T-helper 1 cell (primary cell): ENCODE measurements around the gene AP1M1.
"Not testable (repeated sequence)": the region's sequence is repeated elsewhere in the genome, so short reads cannot be mapped to it uniquely, and the experiment has no call there.

Source experiments
- DNase-seq, 5 donors: peaks; one replicate each; pipeline ENCODE4 v3.0.0-alpha.2; 2012 to 2020
- total RNA-seq, 4 donors: gene quantifications; one replicate each; lab custom pipeline; 2026; lab: John Stamatoyannopoulos, UW

Gene AP1M1
- total RNA-seq = 40.8 to 66.6 (median 48.5) reads per million in 4 donors

DNA sequence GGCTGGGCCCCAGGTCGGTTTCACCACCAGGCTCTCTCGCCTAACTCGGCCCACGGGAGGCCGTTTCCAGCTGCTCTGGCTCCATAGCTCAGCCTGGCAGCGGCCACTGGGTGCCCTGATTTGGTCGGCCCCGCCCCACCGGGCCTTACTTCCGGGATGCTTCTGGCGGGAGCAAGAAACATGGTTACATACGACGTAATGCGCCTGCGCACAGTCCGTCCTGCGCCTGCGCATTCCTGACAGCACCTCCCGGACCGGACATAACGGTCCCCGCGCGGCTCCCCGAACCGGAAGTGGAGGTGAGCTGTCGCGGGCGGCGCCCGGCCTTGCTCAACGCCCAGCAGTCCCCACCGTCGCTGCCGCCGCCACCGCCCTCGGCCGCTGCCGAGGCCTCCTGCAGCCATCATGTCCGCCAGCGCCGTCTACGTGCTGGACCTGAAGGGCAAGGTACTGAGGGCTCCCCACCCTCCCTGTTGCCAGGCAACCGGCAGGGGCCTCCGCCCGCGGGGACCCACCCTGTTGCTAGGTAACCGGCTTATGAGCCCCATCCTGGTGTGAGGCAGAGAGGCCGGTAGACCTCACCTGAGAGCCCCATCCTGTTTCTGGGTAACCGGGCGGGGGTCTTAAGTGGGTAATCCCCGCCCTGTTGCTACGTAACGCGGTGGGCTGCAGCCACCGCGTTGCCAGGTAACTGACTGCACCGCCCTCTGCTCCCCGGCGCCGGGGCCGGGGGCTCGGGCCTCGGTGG, at the start of gene AP1M1:
TSS of gene AP1M1 (plus strand) at position 290 of the 748 bp plus-strand sequence. CDS start at position 406, 116 bp downstream.
- peak; percentile 97 to 99 (median 98) for DNase-seq

DNA sequence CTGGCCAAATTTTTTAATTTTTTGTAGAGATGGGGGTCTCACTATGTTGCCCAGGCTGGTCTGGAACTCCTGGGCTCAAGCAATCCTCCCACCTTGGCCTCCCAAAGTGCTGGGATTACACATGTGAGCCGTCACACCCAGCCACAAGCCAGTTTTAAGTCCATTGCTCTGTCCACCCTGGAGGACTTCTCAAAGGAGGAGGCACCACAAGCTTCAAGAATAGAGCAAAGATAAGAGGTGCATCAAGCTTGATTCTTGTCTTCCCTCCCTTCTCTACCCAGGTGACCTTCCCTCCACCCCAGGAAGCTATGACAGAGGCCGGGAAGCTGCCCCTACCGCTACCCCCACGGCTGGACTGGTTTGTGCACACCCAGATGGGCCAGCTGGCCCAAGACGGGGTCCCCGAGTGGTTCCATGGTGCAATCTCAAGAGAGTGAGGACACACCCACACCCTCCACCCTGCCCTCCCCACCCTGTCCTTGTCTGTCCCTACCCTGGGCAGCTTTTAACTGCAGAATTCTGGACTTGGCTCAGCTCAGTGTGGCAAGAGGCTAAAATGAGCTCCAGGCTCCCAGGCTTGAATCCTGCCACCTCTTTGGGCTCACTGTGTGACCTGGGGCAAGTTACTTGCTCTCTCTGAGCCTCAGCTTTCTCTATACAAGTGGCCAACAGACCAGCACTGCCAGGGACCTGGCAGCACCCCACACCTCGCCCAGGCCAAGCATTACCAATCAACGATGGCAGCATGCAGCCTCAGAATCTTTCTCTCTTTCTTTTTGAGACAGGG, 49.1 kb upstream of the AP1M1 start:
- DNase-seq = no peak

DNA sequence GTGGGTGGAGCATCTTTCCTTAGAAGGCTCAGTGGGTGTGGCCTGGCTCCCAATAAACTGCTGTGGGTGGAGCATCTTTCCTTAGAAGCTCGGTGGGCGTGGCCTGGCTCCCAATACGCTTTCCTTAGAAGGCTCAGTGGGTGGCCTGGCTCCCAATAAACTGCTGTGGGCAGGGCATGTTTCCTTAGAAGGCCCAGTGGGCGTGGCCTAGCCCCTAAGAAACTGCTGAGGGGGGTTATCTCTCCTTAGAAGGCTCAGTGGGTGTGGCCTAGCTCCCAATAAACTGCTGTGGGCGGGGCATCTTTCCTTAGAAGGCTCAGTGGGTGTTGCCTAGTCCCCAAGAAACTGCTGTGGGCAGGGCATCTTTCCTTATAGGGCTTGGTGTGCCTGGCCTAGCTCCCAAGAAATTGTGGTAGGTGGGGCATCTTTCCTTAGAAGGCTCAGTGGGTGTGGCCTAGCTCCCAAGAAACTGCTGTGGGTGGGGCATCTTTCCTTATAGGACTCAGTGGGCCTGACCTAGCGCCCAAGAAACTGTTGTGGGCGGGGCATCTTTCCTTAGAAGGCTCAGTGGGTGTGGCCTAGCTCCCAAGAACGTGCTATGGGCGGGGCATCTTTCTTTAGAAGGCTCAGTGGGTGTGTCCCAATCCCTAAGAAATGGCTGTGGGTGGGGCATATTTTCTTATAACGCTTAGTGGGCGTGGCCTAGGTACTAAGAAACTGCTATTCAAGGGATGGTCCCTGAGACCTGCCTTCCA, 44.0 kb upstream of the AP1M1 start:
- DNase-seq = no peak

DNA sequence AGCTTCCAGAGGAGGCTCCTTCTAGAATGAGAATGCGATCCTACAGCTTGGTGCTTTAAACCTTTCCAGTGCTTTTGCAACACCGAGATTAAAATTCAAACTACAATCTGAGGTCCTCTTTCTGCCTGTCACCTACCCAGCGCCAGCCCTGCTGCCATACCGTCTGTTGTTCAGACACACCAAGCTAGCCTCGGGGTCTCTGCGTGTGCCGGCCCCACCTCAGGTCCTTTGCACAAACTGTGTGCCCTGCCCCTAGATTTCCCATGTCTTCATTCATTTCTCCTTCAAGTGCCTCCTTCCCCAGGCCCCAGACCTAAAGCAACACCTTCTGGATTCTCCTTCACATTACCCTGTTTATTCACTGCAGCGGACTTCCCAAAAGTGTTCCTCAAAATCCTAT, 43.2 kb upstream of the AP1M1 start:
- no peak for DNase-seq

DNA sequence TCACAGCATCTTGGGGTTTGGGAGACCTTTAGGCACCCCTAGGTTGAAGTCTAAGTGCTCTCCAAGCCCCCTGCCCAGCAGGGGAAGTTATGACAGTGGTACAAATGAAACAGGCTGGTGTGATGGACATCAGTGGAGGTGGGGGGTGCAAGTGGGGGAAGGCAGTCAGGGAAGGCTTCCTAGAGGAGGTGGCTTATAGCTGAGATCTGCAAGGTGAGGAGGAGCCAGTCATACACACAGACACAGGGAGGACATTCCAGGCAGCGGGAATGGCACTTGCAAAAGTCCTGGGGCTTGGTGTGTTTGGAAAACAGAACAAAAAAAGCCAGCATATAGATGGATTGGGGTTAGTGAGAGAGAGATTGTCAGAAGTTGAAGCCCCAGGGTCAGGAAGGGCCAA, 42.6 kb upstream of the AP1M1 start:
- no peak for DNase-seq

DNA sequence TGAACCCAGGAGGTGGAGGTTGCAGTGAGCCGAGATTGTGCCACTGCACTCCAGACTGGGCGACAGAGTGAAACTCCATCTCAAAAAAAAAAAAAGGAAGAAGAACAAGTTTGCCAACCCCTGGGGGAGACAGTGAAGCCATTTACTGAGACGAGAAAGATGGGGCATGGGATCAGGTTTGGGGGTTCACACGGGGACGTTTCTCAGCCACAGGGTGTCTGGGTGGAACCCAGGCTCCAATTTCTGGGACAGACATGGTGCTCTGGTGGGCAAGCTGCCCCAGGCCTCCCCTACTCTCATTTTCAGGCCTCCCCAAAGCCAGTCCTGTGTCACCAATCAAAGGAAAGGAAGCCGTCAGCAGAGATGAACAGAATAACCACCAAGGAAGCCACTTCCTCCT, 40.8 kb upstream of the AP1M1 start:
- no peak for DNase-seq

DNA sequence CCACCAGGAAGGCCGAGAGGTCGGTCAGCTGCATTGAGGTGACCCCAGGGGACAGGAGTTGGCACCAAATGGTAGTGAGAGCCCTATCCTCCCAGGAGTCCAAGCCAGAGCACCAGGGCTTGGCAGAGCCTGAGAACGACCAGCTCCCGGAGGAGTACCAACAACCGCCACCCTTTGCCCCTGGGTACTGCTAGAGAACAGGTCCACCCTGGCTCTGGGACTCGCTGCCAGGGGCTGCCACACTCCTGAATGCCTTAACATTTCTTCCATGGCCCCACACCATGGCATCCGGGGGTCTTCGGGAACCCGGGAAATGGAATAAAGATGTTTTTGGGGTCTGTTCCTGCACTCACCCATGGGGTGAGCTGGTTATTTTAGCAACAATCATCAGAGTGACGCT, 40.1 kb upstream of the AP1M1 start:
- no peak for DNase-seq

DNA sequence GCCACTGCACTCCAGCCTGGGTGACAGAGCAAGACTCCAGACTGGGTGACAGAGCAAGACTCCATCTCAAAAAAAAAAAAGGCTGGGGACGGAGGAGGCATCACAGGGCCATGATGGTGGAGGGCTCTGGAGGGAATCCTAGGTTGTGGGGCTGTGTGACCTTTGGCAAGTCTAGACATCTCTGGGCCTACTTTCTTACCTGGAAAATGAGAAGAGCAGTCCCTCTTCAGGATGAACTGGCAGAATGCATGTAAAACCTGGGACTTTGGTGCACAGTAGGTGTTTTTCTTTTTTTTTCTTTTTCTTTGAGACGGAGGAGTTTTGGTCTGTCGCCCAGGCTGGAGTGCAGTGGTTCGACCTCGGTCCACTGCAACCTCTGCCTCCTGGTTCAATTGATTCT, 38.1 kb upstream of the AP1M1 start:
- DNase-seq = no peak

DNA sequence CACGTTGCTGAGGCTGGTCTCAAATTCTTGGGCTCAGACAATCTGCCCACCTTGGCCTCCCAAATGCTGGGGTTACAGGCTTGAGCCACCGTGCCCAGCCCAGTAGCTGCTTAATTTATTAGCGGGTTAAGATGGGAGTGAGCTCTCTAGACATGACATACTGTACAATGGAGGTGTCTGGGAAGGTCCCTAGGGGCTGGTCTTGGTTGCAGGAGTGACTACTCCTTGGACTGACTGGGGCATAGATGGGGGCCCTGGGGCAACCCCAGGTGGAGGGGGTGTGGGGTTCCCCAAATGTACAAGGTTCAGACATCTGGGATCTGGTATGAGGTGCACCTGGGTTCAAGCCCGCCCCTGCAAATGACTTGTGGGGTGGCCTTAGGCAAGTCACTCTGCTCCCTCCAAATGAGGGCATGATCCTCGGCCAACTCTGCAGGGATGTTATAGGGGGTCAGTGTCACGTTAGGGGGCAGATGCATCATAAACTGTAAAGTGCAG, 37.2 kb upstream of the AP1M1 start:
- no peak for DNase-seq

DNA sequence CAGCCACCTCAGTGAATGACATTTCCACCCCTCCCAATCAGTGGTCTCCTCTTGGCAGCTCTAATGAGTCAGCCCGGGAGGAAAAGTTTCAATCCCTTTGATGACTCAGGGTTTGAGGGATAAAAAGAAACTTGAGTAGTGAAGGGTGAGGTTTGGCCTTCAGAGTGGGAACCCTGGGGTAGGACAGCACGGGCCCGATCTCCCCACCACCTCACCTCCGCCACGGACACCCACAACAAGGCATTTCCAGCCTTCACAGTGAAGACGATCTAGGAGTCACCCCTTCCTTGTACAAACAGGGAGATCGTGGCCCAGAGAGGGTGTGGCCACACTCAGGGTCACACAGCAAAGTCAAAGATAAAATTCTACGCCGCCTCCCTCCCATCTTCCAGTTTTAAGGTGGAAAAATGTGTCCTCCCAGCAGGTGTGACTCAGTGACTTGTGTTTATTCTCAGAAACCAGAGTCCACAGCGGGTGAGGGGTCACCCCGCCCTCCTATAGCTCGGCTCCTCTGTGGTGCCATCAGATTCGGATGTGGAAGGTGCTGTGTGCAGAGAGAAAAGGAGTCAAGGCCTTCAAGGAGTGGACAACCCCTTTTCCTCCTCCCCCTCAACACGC, 36.7 kb upstream of the AP1M1 start:
- DNase-seq = no peak

DNA sequence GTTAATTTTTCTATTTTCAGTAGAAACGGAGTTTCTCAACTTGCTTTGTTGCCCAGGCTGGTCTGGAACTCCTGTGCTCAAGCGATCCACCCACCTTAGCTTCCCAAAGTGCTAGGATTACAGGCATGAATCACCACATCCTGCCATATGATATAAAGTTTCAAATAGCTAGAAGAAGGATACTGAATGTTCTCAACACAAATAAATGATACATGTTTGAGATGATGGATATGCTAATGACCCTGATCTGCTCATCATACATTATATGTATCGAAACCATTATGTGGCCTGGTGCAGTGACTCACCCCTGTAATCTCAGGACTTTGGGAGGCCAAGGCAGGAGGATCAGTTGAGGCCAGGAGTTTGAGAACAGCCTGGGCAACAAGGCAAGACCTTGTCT, 35.9 kb upstream of the AP1M1 start:
- no peak for DNase-seq

DNA sequence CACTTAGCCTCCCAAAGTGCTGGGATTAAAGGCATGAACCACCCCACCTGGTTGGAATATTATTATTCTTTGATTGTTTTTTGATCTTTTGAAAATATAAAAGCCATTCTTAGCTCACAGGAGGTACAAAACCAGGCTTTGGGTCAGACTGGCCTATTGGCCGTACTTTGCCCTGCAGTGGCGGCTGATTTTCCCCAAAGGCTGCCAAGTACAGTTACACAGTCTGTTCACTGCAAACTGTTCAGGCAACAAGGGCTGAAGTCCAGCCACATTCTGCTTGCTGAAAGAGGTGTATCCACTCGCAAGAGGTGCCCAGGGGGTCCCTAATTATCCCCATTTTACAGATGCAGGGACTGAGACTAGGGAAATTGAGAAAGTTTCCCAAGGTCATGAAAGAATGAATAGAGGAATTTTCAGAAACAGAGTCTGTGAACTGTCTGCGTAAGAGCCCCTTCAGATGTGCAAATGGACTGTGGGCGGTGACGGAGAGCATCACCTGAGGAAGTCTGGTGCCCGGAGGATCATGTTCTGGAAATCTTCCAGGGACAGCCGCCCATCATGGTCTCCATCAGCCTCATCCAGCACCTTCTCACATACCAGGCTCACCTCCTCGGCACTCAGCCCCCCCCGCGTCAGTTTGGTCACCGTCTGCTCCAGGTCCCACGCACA, 33.4 kb upstream of the AP1M1 start:
- no peak for DNase-seq

DNA sequence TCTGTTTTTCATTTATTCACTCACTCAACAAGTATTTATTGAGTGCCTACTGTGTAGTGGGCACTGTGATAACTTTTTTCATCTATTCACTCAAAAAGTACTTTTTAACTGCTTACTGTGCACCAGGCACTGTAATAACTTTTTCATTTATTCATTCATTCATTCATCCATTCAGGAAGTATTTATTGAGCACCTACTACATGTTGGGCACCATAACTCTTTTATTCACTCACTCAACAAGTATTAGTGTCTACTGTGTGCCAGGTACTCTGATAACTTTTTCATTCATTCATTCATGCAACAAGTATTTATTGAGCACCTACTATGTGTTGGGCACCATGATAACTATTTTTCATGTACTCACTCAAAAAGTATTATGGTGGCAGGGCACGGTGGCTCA, 31.3 kb upstream of the AP1M1 start:
- DNase-seq = no peak

DNA sequence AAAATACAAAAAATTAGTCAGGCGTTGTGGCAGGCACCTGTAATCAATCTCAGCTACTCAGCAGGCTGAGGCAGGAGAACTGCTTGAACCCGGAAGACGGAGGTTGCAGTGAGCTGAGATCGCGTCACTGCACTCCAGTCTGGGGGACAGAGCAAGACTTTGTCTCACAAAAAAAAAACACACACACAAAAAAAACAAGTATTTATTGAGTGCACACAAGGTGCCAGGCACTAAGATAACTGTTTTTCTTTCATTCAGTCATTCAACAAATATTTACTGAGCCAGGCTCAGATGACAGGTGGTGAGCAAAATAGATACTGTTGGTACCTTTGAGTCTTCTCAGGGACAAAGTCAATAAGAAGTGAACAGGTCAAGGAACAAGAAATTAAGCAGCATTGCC, 30.7 kb upstream of the AP1M1 start:
- DNase-seq = no peak

DNA sequence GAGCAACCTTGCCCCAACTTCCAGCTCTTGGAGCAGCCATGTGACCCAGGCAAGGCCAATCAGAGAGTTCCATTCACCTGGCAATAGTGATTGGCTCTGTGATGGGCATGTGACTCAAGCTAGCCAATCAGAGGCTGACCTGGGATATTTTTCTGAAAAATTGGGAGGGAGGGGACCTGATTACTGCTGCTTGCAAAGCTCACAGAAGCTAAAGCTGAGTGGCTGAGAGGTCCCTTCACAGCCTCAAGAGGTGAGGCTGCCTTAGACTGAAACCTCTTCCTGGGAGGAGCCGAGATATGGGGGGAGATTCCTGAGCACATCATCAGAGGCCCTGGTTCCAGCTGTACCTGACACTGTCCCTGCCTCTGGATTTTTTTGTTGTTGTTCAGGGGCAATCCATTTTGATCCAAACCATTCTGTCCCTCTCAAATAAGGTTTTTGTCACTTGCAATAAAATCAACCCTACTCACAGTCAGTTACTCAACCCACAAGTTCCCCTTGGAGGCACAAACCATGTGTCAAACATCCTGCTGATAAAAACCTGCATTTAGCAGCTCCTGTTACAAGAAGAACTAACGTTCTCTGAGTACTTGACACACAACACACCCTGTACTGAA, 29.1 kb upstream of the AP1M1 start:
- peak in 1 of 5 donors; percentile 39 for DNase-seq

DNA sequence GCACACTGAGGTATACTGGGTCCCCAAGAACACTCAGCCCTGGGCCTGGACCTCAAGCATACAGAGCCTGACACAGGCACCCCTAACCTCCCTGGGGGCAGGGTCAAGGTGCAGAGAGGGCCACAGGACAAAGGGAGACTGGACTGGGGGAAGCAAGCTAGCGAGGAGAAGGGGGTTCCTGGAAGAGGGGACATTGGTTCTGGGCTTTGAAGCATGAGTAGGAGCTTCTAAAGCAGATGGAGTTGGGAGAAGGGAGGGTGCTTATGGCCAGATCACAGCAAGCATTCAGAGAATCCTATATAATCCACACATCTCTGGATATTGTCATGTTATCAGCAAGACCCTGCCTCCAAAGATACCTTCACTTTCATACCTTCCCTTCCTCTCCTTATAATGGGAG, 27.6 kb upstream of the AP1M1 start:
- no peak for DNase-seq

DNA sequence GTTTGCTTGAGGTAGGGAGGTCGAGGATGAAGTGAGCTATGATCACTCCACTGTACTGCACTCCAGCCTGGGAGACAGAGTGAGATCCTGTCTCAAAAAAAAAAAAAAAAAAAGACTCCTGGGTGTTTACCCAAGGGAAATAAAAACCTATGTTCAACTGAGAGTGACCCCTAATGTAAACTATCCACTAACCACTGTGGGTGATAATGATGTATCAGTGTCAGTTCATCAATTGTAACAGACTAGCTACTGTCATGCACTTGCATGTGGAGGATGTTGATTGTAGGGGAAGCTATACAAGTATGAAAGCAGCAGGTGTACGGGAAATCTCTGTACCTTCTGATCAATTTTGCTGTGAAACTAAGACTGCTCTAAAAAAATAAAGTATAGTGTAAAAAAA, 21.8 kb upstream of the AP1M1 start:
- no peak for DNase-seq

DNA sequence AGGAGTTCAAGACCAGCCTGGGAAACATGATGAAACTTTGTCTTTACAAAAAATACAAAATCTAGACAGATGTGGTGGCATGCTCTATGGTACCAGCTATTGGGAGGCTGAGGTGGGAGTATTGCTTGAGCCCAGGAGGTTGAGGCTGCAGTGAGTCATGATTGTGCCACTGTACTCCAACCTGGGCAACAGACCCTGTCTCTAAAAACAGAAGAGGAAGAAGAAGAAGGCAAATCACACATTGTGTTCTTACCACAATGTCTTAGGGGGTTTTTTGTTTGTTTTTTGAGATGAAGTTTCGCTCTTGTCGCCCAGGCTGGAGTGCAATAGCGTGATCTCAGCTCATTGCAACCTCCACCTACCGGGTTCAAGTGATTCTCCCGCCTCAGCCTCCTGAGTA, 18.8 kb upstream of the AP1M1 start:
- not testable (repeated sequence) for DNase-seq

DNA sequence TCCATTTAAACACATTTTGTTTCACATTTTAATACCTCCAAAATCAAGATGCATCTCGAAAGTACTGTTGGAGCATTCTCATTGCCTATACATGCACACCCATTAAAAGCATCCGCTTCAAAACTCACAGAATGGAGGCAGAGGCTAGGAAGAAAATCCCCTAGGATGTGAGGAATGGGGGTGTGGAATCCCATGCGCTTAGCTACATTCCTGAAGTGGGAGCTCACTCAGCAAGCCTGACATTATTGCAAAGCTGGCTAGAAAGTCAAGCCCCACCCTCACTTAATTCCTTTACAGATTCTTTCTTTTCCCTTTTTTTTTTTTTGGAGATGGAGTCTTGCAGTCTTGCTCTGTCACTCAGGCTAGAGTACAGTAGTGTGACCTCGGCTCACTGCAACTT, 17.1 kb upstream of the AP1M1 start:
- DNase-seq = no peak

DNA sequence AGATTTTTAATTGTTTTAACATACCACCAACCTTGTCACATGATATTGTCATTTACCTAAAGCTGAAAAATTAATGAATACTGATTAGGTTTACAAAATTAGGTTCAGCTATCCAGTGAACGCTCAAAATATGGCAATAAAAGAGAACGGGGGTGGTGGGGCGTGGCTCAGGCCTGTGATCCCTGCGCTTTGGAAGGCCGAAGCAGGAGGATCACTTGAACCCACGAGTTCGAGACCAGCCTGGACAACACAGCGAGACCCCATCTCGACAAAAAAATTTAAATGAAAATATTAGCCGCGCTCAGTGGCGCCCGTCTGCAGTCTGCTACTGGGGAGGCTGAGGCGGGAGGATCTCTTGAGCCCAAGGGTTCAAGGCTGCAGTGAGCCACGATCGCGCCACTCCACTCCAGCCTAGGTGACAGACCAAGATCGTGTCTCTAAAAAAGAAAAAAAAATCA, 13.0 kb upstream of the AP1M1 start:
- DNase-seq = no peak

DNA sequence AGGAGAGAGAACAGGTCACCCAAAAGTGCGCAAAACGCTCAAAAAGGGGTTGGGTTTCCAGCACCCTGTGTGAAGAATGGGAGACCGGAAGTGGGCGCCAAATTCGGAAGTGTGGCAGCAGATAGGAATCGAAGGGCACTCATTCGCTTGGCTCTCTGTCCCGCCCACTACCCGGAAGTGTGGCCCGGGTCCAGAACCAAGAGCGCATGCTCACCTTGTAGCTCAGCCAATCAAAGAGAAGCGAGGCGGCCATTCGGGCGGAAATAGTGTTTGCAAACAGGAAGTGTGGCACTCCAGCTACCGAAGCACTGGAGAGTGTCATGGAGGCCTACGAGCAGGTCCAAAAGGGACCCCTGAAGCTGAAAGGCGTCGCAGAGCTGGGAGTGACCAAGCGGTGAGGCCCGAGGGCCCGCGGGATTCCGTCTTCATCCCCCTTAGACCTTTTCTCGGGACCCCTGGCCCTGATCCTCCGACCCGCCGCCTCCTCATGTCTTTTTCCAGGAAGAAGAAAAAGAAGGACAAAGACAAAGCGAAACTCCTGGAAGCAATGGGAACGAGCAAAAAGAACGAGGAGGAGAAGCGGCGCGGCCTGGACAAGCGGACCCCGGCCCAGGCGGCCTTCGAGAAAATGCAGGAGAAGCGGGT, 12.5 kb upstream of the AP1M1 start, which contains the start of gene FAM32A:
TSS of gene FAM32A (plus strand) at position 288 of the 645 bp plus-strand sequence. CDS start at position 321, 33 bp downstream.
- DNase-seq = peak; percentile 95 to 99 (median 98)
